BLaER1 (cell line): ENCODE measurements around the gene ATM.
"Not testable (repeated sequence)": the region's sequence is repeated elsewhere in the genome, so short reads cannot be mapped to it uniquely, and the experiment has no call there.

Experiments
- H3K27ac ChIP-seq: shearing (Covaris generic); formaldehyde crosslinking; 2 replicates; pipeline ENCODE4 v1.8.1; 2022
- H3K27me3 ChIP-seq: shearing (Covaris generic); formaldehyde crosslinking; 2 replicates; pipeline ENCODE4 v1.8.1; 2022
- H3K36me3 ChIP-seq: shearing (Covaris generic); formaldehyde crosslinking; 2 replicates; pipeline ENCODE4 v1.8.1; 2022
- H3K4me1 ChIP-seq: shearing (Covaris generic); formaldehyde crosslinking; 2 replicates; pipeline ENCODE4 v1.8.1; 2022
- H3K4me2 ChIP-seq: shearing (Covaris generic); formaldehyde crosslinking; 2 replicates; pipeline ENCODE4 v1.8.1; 2022
- H3K4me3 ChIP-seq: shearing (Covaris generic); formaldehyde crosslinking; 2 replicates; pipeline ENCODE4 v1.8.1; 2022
- H3K9ac ChIP-seq: shearing (Covaris generic); formaldehyde crosslinking; 2 replicates; pipeline ENCODE4 v1.8.1; 2022
- H3K9me3 ChIP-seq: shearing (Covaris generic); formaldehyde crosslinking; 2 replicates; pipeline ENCODE4 v1.8.1; 2022
- H4K20me1 ChIP-seq: shearing (Covaris generic); formaldehyde crosslinking; 2 replicates; pipeline ENCODE4 v1.8.1; 2022
- Cebpa-rat ChIP-seq: shearing (Covaris generic); IDR thresholded peaks from 2 replicates; pipeline ENCODE4 v1.8.1; 2022

ATM gene

GRCh38 chr11:108345767-108346166 is 122.9 kb downstream of the ATM start:
- H3K27me3 ChIP-seq, result no peaks in the 10 kb centered on the region
- no peaks in the 10 kb centered on the region for H3K4me1 ChIP-seq
- peaks cover 44% of the 10 kb centered on the region for H3K36me3 ChIP-seq
- no peak overlapping the region for H3K4me2 ChIP-seq
- H4K20me1 ChIP-seq, result no peaks in the 10 kb centered on the region
- no peaks in the 10 kb centered on the region for H3K9me3 ChIP-seq
- H3K9ac ChIP-seq, result no peak overlapping the region
- no peak overlapping the region for H3K27ac ChIP-seq
- H3K4me3 ChIP-seq, result no peak overlapping the region
- no peak for TF ChIP-seq Cebpa-rat

GRCh38 chr11:108346451-108346850 is 123.6 kb downstream of the ATM start:
- Histone ChIP-seq H3K27ac (no peak overlapping the region), H4K20me1 (no peaks in the 10 kb centered on the region), H3K4me3 (no peak overlapping the region), H3K4me1 (no peaks in the 10 kb centered on the region), H3K9ac (no peak overlapping the region), H3K27me3 (no peaks in the 10 kb centered on the region), H3K36me3 (peaks cover 50% of the 10 kb centered on the region), H3K9me3 (no peaks in the 10 kb centered on the region), H3K4me2 (no peak overlapping the region)
- TF ChIP-seq Cebpa-rat, result no peak

- Histone ChIP-seq H3K36me3 (peaks cover 88% of the 10 kb centered on the region), H3K4me1 (no peaks in the 10 kb centered on the region), H3K9ac (no peak overlapping the region), H3K4me2 (no peak overlapping the region), H3K27me3 (no peaks in the 10 kb centered on the region), H3K9me3 (peaks cover 8% of the 10 kb centered on the region; the same call in 1 of the 2 replicates), H4K20me1 (no peaks in the 10 kb centered on the region), H3K4me3 (no peak overlapping the region), H3K27ac (no peak overlapping the region)
- no peak for TF ChIP-seq Cebpa-rat
These were observed 128.6 kb downstream of the ATM start for GRCh38 chr11:108351468-108351867.

- H3K4me1 ChIP-seq, result no peaks in the 10 kb centered on the region
- H3K4me2 ChIP-seq, result no peak overlapping the region
- H3K27ac ChIP-seq, result no peak overlapping the region
- H3K4me3 ChIP-seq, result no peak overlapping the region
- H3K9me3 ChIP-seq, result no peaks in the 10 kb centered on the region
- H4K20me1 ChIP-seq, result no peaks in the 10 kb centered on the region
- no peak for TF ChIP-seq Cebpa-rat
- peaks cover 32% of the 10 kb centered on the region for H3K36me3 ChIP-seq
- no peaks in the 10 kb centered on the region for H3K27me3 ChIP-seq
- H3K9ac ChIP-seq, result no peak overlapping the region
These were observed 141.3 kb downstream of the ATM start for GRCh38 chr11:108364159-108364558.

DNA sequence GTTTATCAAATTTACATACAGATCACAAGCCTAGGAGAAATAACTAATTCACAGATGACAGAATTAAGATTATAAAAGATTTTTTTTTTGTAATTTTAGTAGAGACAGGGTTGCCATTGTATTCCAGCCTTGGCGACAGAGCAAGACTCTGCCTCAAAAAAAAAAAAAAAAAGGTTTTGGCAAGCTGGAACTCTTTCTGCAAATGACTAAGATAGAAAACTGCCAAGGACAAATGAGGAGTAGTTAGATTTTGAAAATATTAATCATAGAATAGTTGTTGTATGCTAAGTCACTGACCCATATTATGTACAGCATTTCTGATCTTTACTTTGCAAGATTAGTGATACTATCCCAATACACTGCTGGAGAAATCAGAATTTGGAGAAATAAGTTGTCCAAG is 145.3 kb downstream of the ATM start:
- Histone ChIP-seq H3K4me1 (no peaks in the 10 kb centered on the region), H3K9ac (no peak overlapping the region), H3K27me3 (no peaks in the 10 kb centered on the region), H3K27ac (no peak overlapping the region), H3K4me2 (no peak overlapping the region), H3K36me3 (peaks cover 32% of the 10 kb centered on the region), H3K9me3 (no peaks in the 10 kb centered on the region), H4K20me1 (no peaks in the 10 kb centered on the region), H3K4me3 (no peak overlapping the region)
- no peak for TF ChIP-seq Cebpa-rat

GRCh38 chr11:108369064-108369463 is 146.2 kb downstream of the ATM start:
- TF ChIP-seq Cebpa-rat, result no peak
- Histone ChIP-seq H4K20me1 (no peaks in the 10 kb centered on the region), H3K27me3 (no peaks in the 10 kb centered on the region), H3K36me3 (peaks cover 32% of the 10 kb centered on the region), H3K4me1 (no peaks in the 10 kb centered on the region), H3K9ac (no peak overlapping the region), H3K4me2 (no peak overlapping the region), H3K27ac (no peak overlapping the region), H3K9me3 (peaks cover 8% of the 10 kb centered on the region), H3K4me3 (no peak overlapping the region)

GRCh38 chr11:108370315-108370714 is 147.4 kb downstream of the ATM start:
- Histone ChIP-seq H3K27ac (no peak overlapping the region), H4K20me1 (no peaks in the 10 kb centered on the region), H3K36me3 (peaks cover 19% of the 10 kb centered on the region), H3K9me3 (peaks cover 9% of the 10 kb centered on the region), H3K4me3 (no peak overlapping the region), H3K4me2 (no peak overlapping the region), H3K4me1 (no peaks in the 10 kb centered on the region), H3K9ac (no peak overlapping the region), H3K27me3 (no peaks in the 10 kb centered on the region)
- no peak for TF ChIP-seq Cebpa-rat

- Histone ChIP-seq H4K20me1 (no peaks in the 10 kb centered on the region), H3K36me3 (peaks cover 14% of the 10 kb centered on the region), H3K9ac (no peak overlapping the region), H3K27me3 (no peaks in the 10 kb centered on the region), H3K4me2 (no peak overlapping the region), H3K9me3 (peaks cover 9% of the 10 kb centered on the region), H3K4me1 (no peaks in the 10 kb centered on the region), H3K4me3 (no peak overlapping the region), H3K27ac (no peak overlapping the region)
- TF ChIP-seq Cebpa-rat, result no peak
These were observed 148.1 kb downstream of the ATM start for GRCh38 chr11:108370990-108371389.

DNA sequence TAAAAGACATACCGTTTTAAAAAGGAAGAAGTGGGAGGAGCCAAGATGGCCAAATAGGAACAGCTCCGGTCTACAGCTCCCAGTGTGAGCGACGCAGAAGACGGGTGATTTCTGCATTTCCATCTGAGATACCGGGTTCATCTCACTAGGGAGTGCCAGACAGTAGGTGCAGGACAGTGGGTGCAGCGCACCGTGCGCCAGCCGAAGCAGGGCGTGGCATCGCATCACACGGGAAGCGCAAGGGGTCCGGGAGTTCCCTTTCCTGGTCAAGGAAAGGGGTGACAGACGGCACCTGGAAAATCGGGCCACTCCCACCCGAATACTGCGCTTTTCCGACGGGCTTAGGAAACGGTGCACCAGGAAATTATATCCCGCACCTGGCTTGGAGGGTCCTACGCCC is 150.6 kb downstream of the ATM start:
- not testable (repeated sequence) for H3K9ac ChIP-seq, H3K27ac ChIP-seq, H3K9me3 ChIP-seq, H4K20me1 ChIP-seq, H3K4me2 ChIP-seq, H3K27me3 ChIP-seq, H3K4me1 ChIP-seq, H3K4me3 ChIP-seq, H3K36me3 ChIP-seq

GRCh38 chr11:108388576-108388975 is 165.7 kb downstream of the ATM start:
- Histone ChIP-seq H3K27ac (no peak overlapping the region), H3K4me2 (no peak overlapping the region), H3K27me3 (no peaks in the 10 kb centered on the region), H4K20me1 (no peaks in the 10 kb centered on the region), H3K36me3 (no peaks in the 10 kb centered on the region), H3K9ac (no peak overlapping the region), H3K4me1 (peaks cover 13% of the 10 kb centered on the region), H3K9me3 (no peaks in the 10 kb centered on the region), H3K4me3 (no peak overlapping the region)
- no peak for TF ChIP-seq Cebpa-rat

DNA sequence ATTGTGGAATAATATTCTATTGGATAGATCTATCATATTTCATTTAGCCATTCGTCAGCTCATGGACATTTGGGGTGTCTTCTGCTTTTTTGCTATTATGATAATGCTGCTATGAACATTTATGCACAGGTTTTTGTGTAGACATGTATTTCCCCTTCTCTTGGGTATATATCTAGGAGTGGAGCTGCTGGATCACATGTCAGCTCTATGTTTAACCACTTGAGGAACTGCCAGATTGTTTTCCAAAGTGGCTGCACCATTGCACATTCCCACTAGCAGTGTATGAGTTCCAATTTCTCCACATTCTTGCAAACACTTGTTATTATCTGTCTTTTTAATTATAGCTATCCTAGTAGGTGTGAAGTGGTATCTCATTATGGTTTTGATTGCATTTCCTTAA is 169.5 kb downstream of the ATM start:
- Histone ChIP-seq H3K9ac (no peak overlapping the region), H4K20me1 (no peaks in the 10 kb centered on the region), H3K4me3 (no peak overlapping the region), H3K36me3 (no peaks in the 10 kb centered on the region), H3K27ac (no peak overlapping the region), H3K4me1 (peaks cover 13% of the 10 kb centered on the region), H3K27me3 (no peaks in the 10 kb centered on the region), H3K9me3 (no peaks in the 10 kb centered on the region), H3K4me2 (no peak overlapping the region)
- TF ChIP-seq Cebpa-rat, result no peak
